NCI-H1048 (cell line): ENCODE measurements around the gene ATP2B2.

Experiments
- DNase-seq: peaks from one replicate; lab custom pipeline; 2025; lab: John Stamatoyannopoulos, UW

ATP2B2 gene

GRCh38 chr3:10428406-10429091 lies 76.8 kb downstream of the ATP2B2 start:
- no peak for DNase-seq

GRCh38 chr3:10426346-10427220 lies 78.8 kb downstream of the ATP2B2 start:
- no peak for DNase-seq

DNA sequence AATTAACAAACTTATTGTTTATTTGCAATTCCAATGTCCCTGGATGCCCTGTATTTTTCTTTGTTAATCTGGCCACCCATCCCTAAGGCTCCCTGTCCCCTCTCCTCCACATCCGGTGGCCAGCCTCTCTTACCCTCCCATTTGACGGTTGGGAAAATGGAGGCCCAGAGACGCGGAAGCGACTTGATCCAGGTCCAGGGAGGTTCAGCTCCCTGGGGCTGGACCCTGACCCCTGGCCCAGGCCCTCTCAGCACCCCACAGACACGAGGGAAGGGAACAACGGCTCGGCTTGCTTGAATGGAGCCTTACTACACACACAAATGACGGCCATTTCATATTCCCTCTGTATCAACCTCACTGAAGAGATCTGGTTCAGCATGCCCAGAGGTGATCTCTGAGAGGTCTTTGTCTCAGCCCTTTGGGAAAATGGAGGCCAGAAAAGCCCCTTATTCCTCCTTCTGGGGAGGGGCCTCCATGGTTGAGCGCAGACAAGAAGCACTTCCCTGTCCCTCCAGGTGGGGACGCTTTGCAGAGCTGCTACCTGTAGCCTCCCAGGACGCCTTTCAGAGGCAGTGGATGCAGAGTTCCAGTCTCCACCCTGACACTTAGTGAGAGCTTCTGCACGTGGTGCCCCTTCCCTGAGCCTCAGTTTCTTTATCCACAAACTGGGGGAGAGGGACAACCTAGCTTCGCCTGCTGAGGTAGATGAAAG lies 82.1 kb downstream of the ATP2B2 start:
- no peak for DNase-seq

GRCh38 chr3:10421996-10422395 lies 83.4 kb downstream of the ATP2B2 start:
- DNase-seq: no peak

- DNase-seq: no peak
Observed at GRCh38 chr3:10420745-10421475, 84.5 kb downstream of the ATP2B2 start.

DNA sequence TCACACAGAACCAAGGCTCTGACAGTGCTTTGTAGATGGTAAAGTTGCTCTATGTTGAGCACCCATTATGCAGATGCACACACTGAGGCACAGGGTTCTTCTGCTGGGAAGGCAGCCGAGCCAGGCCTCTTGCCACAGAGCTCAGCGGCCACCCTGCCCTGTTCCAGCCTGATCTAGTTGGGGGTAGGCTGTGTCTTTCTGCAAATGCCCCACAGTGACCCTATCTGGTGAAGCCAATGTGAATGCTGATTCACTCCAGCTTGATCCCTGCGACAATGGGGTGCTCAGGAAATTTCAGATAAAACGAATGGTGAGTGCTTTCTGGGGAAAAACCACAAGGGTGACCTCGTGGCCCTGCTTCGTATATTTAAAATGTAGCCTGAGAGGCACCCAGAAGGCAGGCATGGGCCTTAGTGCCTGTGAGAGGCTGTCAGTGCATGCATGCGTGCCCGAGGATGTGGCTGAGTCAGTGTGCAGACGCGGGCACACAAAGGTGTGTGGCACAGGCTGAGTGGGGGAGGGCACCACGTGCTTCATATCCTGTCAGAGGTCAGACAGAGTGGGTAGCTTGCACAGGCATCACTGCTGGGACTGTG lies 85.7 kb downstream of the ATP2B2 start:
- no peak for DNase-seq

DNA sequence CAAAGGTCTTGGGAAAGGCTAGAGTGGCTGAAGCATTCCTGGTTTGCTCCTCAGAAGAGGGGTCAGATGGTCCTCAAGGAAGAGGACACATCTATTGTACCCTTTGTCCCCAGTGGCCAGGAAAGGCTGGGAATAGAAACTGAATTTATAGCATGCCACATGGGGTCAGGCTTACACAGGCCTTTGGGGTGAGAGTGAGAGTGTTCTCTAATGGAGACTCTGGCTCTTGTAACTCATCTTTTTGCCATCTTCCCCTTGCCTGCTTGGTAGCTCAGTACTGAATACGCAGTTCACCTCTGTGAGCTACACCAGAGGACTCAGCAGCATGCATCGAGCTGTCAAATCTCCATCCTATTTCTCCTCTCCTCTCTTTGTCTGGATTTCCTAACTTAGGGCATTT lies 87.5 kb downstream of the ATP2B2 start:
- DNase-seq: no peak

DNA sequence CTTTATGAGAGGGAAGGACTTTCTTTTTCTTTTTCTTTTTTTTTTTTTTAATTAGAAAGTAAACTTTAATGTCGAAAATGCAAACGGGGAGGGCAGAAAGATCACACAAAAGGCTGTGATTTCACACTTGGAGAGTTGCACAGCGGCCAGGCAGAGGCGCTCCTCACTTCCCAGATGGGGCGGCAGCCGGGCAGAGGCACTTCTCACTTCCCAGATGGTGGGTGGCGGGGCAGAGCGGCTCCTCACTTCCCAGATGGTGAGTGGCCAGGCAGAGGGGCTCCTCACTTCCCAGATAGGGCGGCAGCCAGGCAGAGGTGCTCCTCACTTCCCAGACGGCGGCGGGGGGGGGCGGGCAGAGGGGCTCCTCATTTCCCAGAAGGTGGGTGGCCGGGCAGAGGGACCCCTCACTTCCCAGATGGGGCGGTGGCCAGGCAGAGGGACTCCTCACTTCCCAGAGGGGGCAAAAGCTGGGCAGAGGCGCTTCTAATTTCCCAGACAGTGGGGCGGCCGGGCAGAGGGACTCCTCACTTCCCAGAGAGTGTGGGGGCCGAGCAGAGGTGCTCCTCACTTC lies 88.6 kb downstream of the ATP2B2 start:
- DNase-seq: no peak

DNA sequence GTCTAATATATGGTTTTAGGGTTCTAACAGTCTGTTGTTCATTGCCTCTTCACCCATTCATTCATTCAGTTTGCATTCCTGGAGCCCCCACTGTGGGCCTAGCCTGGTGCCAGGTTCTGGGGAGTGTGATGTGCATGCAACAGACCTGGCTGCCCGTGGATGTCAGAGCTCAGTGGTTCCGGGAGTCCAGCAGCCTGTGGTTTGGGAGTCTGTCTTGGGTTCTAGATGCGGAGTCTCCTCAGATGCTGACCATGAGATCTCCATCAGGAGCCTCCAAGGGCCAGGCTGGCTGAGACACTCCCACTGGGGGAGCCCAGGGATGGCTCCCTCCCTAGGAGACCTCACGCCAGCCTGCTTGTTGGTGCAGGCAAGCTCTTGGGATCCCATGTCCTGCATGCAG lies 92.3 kb downstream of the ATP2B2 start:
- no peak for DNase-seq

DNA sequence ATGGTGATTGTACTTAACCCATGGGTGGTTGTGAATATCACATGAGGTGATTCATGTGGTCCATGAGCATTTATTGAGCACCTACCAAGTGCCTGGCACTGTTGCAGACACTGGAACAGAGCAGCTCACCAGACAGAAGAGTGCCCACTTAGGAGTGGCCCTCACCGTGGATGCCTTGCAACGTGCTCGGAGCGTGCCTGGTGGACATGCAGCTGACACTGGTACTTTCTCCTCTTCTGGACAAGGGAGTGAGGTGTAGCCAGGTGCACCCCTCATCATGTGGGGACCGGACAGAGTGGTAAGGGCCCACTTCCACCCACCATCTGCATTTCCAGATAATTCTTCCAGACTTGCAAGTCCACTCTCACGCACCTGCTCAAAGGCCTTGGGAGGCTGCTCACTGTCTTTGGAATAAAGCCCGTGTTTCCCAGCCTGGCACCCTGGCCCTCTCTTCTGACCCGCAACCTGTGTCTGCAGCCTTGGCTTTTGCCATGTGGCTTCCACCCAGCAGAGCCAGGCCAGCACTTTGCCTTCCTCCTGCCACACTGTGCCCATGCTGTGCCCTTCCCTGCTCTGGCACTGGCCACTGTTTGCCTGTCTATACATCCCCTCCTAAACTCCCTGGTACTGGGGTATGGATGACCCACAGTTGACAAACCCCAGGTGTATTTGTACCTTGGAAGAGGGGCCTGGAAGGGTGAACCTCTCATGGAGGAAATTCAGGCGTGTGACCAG lies 93.6 kb downstream of the ATP2B2 start:
- no peak for DNase-seq

DNA sequence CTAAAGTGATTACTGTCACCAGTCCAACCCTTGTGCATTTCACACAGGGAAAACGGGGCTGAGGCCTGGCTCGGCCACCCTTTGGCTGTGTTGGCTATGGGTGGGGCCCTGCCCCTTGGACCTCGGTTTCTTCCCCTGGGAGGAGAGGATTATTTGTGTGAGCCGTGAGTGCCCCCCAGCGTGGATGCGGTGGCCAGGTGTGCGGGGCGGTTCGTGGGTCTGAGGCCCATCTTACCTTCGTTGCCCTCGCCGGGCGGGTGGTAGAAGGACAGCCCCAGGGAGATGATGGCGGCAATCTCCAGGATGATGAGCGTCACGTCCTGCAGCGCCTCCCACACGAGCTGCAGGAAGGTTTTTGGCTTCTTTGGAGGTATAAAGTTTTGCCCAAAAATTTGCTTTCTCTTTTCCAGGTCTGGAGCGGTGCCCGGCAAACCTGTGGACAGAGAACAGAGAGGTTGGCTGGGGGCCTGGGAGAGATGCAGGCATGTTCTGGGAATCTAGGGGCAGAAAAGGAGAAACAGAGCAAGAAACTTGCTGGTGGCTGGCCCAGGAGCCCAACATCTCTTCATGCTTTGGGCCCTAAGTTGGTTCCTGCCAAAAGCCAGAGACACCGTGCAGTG lies 94.9 kb downstream of the ATP2B2 start:
- DNase-seq: no peak

DNA sequence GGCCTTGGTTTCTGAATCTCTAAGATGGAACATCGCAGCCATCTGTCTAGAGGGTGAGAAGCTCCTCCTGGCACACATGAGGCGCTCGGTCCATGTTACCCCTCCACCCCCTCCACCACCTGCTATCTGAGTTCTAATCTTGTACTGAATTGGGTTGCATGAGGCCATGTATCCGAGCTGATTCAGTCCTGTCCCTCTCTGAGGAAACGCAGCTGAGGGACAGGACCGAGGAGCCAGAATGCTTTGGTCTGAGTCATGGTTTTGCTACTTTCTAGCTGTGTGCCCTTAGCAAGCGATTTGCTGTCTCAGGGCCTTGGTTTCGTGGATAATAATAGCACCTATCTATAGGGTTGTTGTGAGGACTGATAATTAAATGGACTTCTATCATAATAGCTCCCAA lies 96.7 kb downstream of the ATP2B2 start:
- no peak for DNase-seq

DNA sequence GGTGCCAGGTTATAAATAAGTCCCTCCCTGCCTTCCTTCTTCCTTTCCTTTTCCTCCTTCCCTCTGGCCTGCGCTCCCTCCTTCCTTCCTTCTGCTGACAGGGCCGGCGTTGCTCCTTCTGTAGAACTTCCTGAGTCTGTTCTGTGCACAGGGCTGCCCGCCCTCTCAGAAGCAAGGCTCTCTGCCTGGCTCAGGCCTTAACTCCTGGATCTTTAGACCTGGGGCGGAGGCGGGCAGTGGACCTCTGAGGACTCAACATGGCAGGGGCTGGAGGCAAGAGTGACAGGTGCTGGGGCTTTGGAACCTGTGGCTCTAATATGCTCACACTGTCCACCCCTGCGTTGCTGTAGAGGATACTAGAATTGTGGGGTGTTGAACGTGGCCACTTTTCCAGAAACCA lies 98.0 kb downstream of the ATP2B2 start:
- DNase-seq: no peak

GRCh38 chr3:10406414-10406813 lies 99.0 kb downstream of the ATP2B2 start:
- DNase-seq: no peak

DNA sequence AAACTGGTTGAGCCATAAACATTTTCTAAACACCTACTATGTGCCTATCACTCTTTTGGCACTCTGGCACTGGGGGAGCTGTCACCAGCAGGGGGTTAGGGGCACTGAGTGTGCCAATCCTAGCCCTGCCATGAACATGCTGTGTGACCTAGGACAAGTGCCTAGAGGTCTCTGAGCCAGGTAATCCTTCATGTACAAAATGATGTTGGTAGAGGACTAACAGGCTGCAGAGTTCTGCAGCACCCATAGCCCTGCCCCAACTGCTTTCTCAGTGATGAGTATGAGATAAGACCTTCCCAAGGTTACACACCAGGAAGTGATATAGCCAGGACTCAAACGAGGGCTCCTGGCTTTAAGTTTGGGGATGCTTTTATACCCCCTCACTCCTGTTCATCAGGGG lies 99.6 kb downstream of the ATP2B2 start:
- no peak for DNase-seq

DNA sequence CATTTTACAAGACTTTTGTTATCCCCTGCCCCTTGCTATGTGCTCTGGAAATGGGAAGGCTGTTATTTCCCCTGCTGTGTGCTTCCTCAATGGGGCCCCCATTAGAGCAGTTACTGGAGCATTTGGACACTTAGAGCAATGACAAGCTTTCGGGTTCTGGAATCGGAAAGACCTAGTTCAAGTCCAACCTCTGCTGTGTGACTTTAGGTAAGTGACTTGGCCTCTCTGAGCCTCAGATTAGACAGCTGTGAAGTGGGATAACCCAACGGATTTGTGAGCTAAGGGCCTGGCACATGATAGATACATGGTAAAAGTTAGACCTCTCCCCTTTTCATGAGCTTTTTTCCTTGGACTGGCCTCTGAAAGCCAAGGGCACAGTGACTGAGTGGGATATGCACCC lies 100.5 kb downstream of the ATP2B2 start:
- no peak for DNase-seq

DNA sequence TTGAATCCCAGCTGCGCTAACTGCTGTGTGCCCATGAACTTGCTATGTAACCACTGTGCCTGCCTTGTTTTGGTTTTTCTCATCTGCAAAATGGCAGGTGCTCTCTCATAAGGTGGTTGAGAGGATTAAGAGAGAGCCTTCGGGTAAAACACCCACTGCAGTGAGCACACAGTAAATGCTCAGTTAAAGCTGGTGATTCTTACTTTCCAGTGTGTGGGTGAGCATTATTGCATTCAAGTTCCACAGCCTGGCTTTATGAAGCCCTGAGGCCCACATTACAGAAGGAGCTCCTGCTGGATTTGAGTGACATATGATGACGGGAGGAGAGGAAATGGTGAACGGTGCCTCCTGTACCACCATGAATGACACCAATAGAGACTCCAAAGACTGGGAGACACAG lies 101.0 kb downstream of the ATP2B2 start:
- DNase-seq: no peak

- no peak for DNase-seq
Observed at GRCh38 chr3:10401990-10402761, 103.2 kb downstream of the ATP2B2 start.

GRCh38 chr3:10400749-10401495 lies 104.5 kb downstream of the ATP2B2 start:
- DNase-seq: no peak
